IPS-15b (cell line): Measurements from ENCODE around the gene GPR17.

ENCODE experiments used
- H3K27me3 ChIP-seq: one replicate; pipeline ENCODE4 v1.6.1; 2013; ENCODE audit warnings: low read length; ENCODE audit not compliant: control insufficient read depth, insufficient read depth
- H3K36me3 ChIP-seq: one replicate; pipeline ENCODE4 v1.6.1; 2013; ENCODE audit warnings: low read length; ENCODE audit not compliant: control insufficient read depth, insufficient read depth
- H3K4me1 ChIP-seq: one replicate; pipeline ENCODE4 v1.6.1; 2013; ENCODE audit warnings: mild to moderate bottlenecking, low read length; ENCODE audit not compliant: control insufficient read depth, insufficient read depth
- H3K4me3 ChIP-seq: one replicate; pipeline ENCODE4 v1.5.1; 2013; ENCODE audit warnings: low read depth, low read length
- H3K9ac ChIP-seq: one replicate; pipeline ENCODE4 v1.6.1; 2013; ENCODE audit warnings: low read depth, mild to moderate bottlenecking, low read length
- H3K9me3 ChIP-seq: one replicate; pipeline ENCODE4 v1.6.1; 2013; ENCODE audit warnings: mild to moderate bottlenecking, low read length; ENCODE audit not compliant: control insufficient read depth, insufficient read depth

The GPR17 gene

DNA sequence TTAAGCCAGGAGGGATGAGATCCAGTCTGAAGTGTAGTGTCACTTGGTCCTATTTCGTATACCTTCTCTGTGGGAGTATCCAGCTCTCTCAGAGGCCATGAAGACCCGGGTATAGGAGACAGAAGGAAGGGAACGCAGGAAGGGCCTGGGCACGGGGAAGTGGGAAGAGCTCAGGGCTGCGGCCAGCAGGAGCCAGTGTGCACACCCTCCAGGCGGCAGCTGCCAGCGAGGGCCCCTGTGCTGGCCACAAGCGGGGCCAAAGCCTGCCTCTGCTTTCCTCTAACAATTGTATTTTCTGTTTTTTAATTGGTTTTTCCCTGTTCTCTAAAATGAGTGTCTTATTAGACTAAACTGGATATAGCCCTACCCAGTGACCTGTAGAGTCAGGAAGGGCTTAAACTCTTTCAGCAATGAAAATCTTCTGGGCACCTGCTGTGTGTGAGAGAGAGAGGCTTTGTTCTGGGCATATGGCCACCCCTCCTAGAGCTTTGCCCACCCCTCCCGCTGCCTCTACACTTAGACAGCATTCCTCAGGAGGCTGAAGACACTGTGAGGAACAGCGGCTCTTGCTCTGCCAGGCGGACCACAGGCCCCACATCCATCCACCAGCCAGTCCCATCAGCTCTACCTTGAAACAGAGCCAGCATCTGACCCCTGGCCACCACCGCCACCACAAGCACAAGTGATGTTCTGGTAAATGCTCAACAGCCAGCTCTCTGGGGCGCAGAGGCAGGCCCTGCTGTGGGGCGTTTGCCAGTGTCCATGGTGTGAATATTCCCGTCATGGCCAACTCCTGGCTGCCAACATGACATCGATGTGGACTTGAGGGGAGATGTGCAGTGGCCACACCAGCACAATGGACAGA, 9.5 kb downstream of the GPR17 start:
- H3K9me3 ChIP-seq = no peaks in the 10 kb centered on the region

DNA sequence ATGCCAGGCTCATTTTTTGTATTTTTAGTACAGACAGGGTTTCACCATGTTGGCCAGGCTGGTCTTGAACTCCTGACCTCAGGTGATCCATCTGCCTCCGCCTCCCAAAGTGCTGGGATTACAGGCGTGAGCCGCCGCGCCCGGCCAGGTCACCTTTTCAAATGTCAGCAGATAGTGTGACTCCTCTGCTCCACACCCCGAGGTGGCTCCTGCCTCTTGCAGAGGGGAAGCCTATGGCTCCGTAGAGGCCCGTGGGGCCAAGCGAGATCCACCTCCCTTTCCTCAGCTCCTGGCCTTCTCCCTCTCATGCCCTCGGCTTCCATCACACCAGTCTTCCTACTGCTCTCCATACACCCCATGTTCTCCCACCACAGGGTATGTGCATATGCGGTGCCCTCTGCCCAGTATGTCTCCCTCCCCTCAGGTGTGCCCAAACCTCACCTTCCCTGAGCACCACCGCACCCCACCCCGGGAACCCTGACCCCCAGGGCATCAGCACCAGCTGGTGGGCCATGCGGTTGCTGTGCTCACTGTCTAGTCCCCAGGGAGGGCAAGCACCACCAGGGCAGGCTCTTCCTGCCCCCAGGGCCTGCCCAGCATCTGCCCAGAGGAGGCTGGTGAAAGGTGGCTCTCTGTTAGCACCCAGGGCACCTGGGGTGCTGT, 10.7 kb downstream of the GPR17 start:
- Histone ChIP-seq H3K9ac (no peak overlapping the region), H3K27me3 (no peaks in the 10 kb centered on the region), H3K4me1 (no peaks in the 10 kb centered on the region), H3K4me3 (no peak overlapping the region), H3K9me3 (no peaks in the 10 kb centered on the region), H3K36me3 (no peaks in the 10 kb centered on the region)

More for the DNA sequence above, 9.5 kb downstream of the GPR17 start:
- Histone ChIP-seq H3K27me3 (no peaks in the 10 kb centered on the region), H3K4me3 (no peak overlapping the region), H3K9ac (no peak overlapping the region), H3K36me3 (no peaks in the 10 kb centered on the region), H3K4me1 (no peaks in the 10 kb centered on the region)

DNA sequence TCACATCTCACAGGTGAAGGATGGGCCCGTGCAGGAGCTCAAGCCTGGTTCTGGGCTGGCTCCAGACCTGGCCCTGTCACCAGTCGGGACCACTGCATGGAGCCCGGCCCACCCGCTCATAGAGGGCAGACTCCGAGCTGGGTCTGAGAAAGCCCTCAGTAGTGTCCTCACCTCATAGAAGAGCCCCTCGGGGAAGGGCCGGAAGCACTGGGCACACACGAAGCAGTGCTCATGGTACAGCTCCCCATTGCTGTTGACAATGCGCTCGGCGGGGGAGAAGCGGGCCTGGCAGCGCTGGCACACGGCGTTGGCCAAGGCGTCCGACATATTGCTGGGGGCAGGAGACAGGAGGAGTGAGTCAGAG, 11.3 kb downstream of the GPR17 start:
- H3K4me1 ChIP-seq = no peaks in the 10 kb centered on the region
- H3K9ac ChIP-seq = no peak overlapping the region
- no peaks in the 10 kb centered on the region for H3K9me3 ChIP-seq
- no peaks in the 10 kb centered on the region for H3K36me3 ChIP-seq
- no peaks in the 10 kb centered on the region for H3K27me3 ChIP-seq
- H3K4me3 ChIP-seq = no peak overlapping the region

DNA sequence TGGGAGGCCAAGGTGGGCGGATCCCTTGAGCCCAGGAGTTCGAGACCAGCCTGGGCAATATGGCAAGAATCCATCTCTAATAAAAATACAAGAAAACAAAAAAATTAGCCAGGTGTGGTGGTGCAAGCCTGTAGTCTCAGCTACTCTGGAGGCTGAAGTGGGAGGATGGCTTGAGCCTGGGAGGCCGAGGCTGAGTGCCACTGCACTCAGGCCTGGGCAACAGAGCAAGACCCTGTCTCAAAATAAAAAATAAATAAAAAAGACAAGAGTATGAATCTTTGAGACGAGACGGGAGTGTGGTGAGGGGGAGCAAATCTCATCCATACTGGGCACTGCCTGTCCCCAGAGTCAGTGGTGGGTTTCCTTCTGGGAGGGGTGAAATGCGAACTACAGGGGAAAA, 12.2 kb downstream of the GPR17 start:
- no peaks in the 10 kb centered on the region for H3K36me3 ChIP-seq
- H3K9ac ChIP-seq = no peak overlapping the region
- no peaks in the 10 kb centered on the region for H3K9me3 ChIP-seq
- H3K4me3 ChIP-seq = no peak overlapping the region
- peaks cover under 1% of the 10 kb centered on the region for H3K27me3 ChIP-seq
- H3K4me1 ChIP-seq = no peaks in the 10 kb centered on the region

DNA sequence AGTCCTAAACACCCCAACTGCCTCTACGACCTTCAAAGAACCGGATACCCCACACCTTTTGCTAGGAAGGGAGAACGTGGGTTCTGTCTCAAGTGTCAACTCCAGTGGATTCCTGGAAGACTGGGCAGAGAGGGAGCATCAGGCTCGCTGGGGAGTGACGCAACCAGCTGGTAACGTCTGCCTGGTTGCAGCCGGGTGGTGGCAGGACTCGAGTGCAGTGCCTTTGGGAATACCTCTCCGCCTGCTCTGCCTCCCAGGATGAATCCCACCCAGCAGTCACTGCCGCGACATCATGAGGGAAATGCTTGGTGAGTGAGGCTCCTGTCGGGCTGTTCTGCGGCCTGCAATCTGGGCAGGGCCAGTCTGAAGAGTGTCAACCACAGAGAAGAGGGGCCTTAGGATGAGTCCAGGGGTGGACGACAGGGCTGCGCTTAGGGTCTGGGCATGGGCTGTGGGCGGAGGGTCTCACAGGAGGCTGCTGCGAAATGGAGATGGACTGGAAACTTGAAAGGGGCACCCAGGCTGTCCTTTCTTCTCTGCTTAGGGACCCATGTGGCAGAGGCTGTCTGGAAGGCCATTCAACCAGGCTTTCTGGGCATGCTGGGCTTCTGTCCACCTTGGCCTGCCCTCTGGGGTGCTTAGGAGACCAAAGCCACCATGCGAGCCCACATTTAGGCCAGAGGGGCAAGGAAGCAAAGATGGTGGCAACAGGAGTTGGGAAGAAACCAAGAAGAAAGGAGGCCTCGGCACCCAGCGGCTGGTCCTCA, 12.9 kb downstream of the GPR17 start:
- Histone ChIP-seq H3K4me1 (no peaks in the 10 kb centered on the region), H3K36me3 (no peaks in the 10 kb centered on the region), H3K27me3 (peaks cover 6% of the 10 kb centered on the region), H3K4me3 (no peak overlapping the region), H3K9ac (no peak overlapping the region), H3K9me3 (no peaks in the 10 kb centered on the region)

DNA sequence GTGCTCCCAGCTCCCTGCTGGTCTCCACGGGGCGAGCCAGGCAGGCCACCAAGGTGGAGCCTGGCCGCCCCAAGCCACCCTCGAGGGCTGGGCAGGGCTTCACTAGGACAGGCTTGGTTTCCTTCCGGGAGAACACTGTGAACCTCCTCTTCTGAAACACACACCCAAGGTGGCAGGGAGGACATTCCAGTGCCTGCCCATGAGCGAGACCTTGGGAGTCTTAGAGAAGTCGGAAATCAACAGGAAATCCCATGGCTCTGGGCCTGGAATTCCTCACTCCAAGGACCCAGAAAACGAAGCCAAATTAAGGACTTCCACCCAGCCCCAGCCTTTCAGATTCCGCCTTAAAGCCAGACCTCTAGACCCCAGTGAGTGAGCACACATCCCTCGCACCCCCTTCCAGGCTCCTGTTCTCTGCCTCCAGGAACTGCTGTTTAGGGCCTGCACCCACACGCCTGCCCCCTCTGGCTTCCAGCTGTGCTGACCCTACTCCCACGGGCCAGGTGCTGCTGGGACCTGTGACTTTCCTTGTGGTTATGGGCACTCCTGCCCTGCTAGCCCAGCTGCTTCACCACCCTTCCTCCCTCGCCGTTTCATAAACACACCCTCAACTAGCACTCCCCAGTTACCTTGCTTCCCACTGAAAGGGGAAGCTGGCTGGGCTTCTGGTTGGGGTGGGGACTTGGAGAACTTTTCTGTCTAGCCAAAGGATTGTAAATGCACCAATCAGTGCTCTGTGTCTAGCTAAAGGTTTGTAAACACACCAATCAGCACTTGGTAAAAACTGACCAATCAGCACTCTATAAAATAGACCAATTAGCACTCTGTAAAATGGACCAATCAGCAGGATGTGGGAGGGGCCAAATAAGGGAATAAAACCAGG, 13.7 kb downstream of the GPR17 start:
- H3K9me3 ChIP-seq = no peaks in the 10 kb centered on the region
- peaks cover 10% of the 10 kb centered on the region for H3K27me3 ChIP-seq
- H3K36me3 ChIP-seq = no peaks in the 10 kb centered on the region
- H3K9ac ChIP-seq = no peak overlapping the region
- no peak overlapping the region for H3K4me3 ChIP-seq
- no peaks in the 10 kb centered on the region for H3K4me1 ChIP-seq

DNA sequence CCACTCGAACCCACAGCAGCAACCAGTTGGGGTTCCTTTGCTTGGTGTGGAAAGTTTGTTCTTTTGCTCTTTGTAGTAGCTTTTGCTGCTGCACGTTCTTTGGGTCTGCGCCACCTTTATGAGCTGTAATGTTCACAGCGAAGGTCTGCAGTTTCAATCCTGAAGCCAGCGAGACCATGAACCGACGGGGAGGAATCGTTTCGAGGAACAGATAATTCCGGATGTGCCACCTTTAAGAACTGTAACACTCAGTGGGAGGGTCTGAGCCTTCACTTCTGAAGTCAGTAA, 14.3 kb downstream of the GPR17 start:
- no peak overlapping the region for H3K9ac ChIP-seq
- no peaks in the 10 kb centered on the region for H3K4me1 ChIP-seq
- H3K27me3 ChIP-seq = peaks cover 16% of the 10 kb centered on the region
- no peak overlapping the region for H3K4me3 ChIP-seq
- H3K36me3 ChIP-seq = no peaks in the 10 kb centered on the region
- no peaks in the 10 kb centered on the region for H3K9me3 ChIP-seq

DNA sequence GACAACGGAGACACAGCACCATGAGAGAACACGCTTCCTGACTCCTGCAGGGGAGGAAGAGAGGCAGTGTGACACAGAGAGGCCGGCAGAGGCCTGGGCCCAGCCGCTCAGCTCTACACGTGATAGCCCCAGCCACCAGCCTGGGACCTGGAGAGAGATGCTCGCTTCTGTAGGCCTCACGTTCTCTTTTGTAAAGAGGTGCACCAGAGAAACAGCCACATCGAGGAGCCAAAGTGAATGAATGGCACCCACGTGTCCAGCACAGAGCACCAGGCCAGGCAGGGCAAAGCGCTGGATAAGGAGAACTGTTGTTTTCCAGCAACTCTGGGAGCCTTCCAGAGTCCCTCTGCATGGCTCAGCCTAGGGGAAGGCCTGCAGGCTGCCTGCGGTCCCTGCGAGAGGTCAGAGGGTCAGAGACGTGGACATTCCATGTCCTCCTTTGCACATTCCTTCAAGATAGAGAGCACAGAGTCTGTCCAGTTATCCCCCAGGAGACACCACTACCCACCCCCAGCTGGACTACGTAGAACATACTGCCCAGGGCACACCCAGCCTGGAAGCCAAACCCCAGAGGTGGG, 15.2 kb downstream of the GPR17 start:
- Histone ChIP-seq H3K4me1 (no peaks in the 10 kb centered on the region), H3K4me3 (no peak overlapping the region), H3K27me3 (peaks cover 25% of the 10 kb centered on the region), H3K36me3 (no peaks in the 10 kb centered on the region), H3K9me3 (no peaks in the 10 kb centered on the region), H3K9ac (no peak overlapping the region)

DNA sequence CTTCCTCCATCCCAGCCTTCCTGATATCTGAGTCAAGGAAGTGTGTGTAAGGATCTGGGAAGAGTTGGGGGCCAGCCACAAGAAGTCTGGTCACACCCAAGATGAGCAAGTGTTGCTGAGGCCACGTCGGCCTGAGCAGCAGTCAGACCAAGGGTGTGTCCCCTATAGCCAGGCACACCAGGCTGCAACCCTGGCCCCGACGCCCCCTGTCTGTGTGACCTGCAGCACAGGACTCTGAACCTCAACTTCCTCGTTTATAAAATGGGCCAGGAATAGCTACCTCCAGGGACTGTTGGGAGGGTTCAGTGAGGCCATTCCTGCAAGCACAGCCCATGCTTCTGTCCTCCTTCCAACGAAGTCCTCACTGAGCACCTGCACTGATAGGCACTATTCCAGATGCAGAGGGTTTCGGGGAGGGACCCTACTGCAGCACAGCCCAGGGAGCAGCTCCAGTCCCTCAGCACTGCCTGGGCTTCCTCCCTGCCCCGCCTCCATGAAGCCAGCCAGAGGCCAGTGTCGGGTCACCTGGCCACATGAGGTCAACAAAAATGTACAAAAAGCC, 16.1 kb downstream of the GPR17 start:
- Histone ChIP-seq H3K9me3 (no peaks in the 10 kb centered on the region), H3K4me3 (no peak overlapping the region), H3K9ac (no peak overlapping the region), H3K36me3 (no peaks in the 10 kb centered on the region), H3K27me3 (peaks cover 27% of the 10 kb centered on the region), H3K4me1 (no peaks in the 10 kb centered on the region)

DNA sequence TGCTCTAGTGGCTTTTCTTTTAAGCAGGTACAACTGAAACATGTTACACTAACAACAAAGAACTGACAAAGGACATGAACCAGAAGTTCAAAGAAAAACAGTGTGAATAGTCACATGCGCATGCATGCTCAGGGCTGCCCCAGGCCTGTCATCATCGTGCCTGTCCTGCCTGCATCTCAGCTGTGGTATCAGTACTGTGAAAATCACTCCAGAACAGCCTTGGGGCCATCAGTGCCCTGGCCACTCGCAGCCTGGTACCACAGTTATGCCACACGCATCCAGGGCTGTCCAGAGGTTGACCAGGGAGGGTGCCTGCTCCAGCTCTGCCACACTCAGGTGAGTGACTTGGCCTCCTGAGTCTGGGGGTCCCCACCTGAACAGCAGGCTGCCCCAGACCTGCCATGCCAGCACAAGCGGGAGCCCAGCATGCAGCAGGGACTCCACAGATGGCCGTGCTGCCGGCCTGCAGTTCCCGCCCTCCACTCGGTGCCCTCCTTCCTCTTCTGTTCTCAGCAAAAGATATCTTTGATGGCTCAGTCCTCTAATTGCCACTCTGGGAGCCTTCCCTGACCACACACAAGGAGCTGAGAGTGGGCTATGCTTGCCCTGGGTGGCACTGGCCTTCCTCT, 17.1 kb downstream of the GPR17 start:
- Histone ChIP-seq H3K9ac (no peak overlapping the region), H3K27me3 (peaks cover 27% of the 10 kb centered on the region), H3K9me3 (no peaks in the 10 kb centered on the region), H3K4me3 (no peak overlapping the region), H3K36me3 (no peaks in the 10 kb centered on the region), H3K4me1 (no peaks in the 10 kb centered on the region)
